Thoracic aorta (tissue), 2 donors: ENCODE measurements around the gene CCDC190. TPM values are rescaled to one million over a fixed set of nuclear protein-coding genes. Genes with fewer than 3 reads are reported as not detected.

Source experiments
- ATAC-seq: fragments of 150-250 bp; one replicate; pipeline ENCODE4 v1.8.0; 2017; ENCODE audit warnings: low read depth; ENCODE audit not compliant: insufficient number of reproducible peaks, low FRiP score
- DNase-seq: peaks from one replicate; pipeline ENCODE4 v3.0.0-alpha.2; 2020; ENCODE audit warnings: low spot score
- H3K27ac ChIP-seq, 2 donors: fragments of 200-600 bp; sonication (generic); 1 replicate in 1 of 2; 2 replicates in 1 of 2; pipeline ENCODE4 v1.5.1; 2016; ENCODE audit warnings: mild to moderate bottlenecking in 2 of 2, moderate library complexity in 2 of 2
- H3K27me3 ChIP-seq: fragments of 200-600 bp; sonication (generic); replicated peaks from 2 replicates; pipeline ENCODE4 v1.6.0; 2016; ENCODE audit warnings: mild to moderate bottlenecking; ENCODE audit not compliant: insufficient read depth
- H3K36me3 ChIP-seq: fragments of 200-600 bp; sonication (generic); one replicate; pipeline ENCODE4 v1.5.1; 2016
- H3K4me1 ChIP-seq, 2 donors: fragments of 200-600 bp; sonication (generic); 1 replicate in 1 of 2; 2 replicates in 1 of 2; pipeline versions ENCODE4 v1.5.1 to v1.6.0; 2016; ENCODE audit warnings: low read depth in 2 of 2, mild to moderate bottlenecking in 1 of 2; ENCODE audit not compliant: control insufficient read depth in 1 of 2
- H3K4me3 ChIP-seq: fragments of 200-600 bp; sonication (generic); 2 replicates; pipeline ENCODE4 v1.5.1; 2016; ENCODE audit warnings: mild to moderate bottlenecking
- H3K9me3 ChIP-seq: fragments of 200-600 bp; sonication (generic); 2 replicates; pipeline ENCODE4 v1.5.1; 2016
- total RNA-seq, 2 donors: library from RNA; depleted of rRNA; stranded (reverse); fragments of >200 nt; gene quantifications; one replicate each; pipeline versions ENCODE4 v1.1.0 to v1.2.3, GENCODE V29; 2016
- TF ChIP-seq, protein P1 (sequence below): fragments of 200-600 bp; sonication (generic); IDR thresholded peaks from one replicate; pipeline ENCODE4 v1.5.1; 2019; ENCODE audit warnings: antibody characterized with exemption

CCDC190 gene
- total RNA-seq, 2 donors from 2014 or later, result 15.6 TPM; not detected in 1

DNA sequence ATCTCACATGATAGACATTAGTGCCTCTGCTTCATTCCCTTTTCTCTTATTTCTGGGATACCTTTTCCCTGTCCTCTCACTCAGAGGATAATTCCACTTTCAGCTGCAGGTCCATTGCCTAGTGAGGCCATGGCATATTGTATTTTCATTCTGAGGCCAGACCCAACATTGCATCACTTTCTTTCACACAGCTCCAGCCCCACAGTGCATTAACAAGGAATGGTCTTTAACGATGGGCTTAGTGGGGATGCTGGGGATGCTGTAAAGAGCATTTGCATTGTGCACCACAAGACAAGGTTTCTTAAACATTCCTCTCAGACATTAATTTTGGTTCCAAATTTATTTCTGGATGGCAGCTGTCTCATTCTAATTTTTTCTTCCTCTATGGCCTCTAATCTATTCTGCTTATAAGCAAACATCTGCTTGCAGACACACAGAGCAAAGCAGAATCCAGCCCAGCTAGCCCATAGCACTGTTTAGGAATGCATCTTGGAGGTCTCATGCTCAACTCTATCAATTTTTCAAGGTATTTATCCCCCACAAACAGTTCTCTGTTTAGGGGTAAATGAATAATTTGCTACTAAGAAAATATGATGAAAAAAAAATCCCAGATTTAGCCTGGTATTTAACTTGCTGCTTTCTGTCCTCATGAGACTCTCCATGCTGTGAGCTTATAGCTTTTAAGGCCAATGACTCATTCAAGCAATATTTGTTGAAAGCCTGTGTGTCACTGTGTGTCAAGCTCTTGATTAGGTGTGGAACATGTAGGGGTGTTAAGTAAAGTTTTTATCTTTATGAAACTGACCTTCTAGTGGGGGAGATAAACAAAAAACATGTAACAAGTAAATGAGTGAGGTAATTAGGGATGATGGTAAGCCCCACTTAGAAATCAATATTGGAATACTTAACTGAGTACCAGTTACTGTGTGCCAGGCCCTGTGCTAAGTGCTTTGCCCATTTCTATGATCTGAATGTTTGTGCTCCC is 44.5 kb upstream of the CCDC190 start:
- H3K27ac ChIP-seq, result no peak overlapping the region

DNA sequence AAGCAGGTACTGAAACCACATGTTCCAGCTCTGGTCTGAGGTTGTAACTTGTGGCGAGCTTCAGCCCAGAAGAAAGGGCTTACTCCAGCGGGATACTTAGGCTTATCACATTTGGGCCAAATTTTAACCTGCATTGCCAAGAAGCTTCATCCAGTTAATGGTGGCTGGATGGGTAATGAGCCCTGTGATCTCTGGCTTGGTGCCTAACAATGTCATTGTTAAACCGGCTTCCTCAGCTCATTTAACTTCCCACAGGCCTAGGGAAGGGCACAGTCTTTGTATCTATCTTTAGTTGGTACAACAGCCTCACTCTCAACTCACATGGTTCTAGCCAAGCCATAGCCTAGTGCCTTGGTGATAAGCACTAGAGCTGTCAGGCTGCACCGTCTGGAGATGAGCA is 43.6 kb upstream of the CCDC190 start:
- H3K27ac ChIP-seq, result no peak overlapping the region
- peaks cover 8 to 28% of the 10 kb centered on the region in 2 donors for H3K4me1 ChIP-seq
- H3K9me3 ChIP-seq, result no peaks in the 10 kb centered on the region
- H3K36me3 ChIP-seq, result no peaks in the 10 kb centered on the region
- ATAC-seq, result no peak
- DNase-seq, result no peak
- H3K4me3 ChIP-seq, result no peak overlapping the region
- H3K27me3 ChIP-seq, result no peaks in the 10 kb centered on the region
- TF ChIP-seq, protein P1, sequence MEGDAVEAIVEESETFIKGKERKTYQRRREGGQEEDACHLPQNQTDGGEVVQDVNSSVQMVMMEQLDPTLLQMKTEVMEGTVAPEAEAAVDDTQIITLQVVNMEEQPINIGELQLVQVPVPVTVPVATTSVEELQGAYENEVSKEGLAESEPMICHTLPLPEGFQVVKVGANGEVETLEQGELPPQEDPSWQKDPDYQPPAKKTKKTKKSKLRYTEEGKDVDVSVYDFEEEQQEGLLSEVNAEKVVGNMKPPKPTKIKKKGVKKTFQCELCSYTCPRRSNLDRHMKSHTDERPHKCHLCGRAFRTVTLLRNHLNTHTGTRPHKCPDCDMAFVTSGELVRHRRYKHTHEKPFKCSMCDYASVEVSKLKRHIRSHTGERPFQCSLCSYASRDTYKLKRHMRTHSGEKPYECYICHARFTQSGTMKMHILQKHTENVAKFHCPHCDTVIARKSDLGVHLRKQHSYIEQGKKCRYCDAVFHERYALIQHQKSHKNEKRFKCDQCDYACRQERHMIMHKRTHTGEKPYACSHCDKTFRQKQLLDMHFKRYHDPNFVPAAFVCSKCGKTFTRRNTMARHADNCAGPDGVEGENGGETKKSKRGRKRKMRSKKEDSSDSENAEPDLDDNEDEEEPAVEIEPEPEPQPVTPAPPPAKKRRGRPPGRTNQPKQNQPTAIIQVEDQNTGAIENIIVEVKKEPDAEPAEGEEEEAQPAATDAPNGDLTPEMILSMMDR, result no peak

More for the DNA sequence above, 44.5 kb upstream of the CCDC190 start:
- no peaks in the 10 kb centered on the region for H3K9me3 ChIP-seq
- H3K36me3 ChIP-seq, result no peaks in the 10 kb centered on the region
- TF ChIP-seq, protein P1, result no peak
- no peak for DNase-seq
- H3K4me3 ChIP-seq, result no peak overlapping the region
- no peaks in the 10 kb centered on the region for H3K27me3 ChIP-seq
- H3K4me1 ChIP-seq, result peaks cover 7 to 28% of the 10 kb centered on the region in 2 donors
- no peak for ATAC-seq

DNA sequence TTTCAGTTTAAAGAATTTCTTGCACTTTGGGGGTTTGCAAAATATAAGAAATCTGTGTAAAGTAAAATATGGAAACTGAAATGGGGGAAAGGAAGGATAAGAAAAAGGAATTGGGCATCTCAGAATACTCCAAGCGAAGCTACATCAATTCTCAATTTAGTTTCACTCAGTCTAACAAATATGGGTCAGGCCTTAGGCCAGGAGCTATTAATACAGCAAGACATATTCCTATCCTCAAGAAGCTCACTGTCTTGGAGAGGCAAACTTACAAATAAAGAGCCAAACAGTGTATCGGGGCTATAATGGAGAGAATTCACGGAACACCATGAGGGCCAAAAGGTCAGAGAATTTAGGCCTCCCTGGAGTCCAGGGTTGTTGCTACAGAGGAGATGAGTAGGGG is 43.0 kb upstream of the CCDC190 start:
- Histone ChIP-seq H3K36me3 (no peaks in the 10 kb centered on the region), H3K4me1 (peaks cover 10 to 24% of the 10 kb centered on the region in 2 donors), H3K27ac (no peak overlapping the region), H3K4me3 (no peak overlapping the region), H3K9me3 (no peaks in the 10 kb centered on the region), H3K27me3 (no peaks in the 10 kb centered on the region)
- ATAC-seq (no peak), DNase-seq (no peak)
- TF ChIP-seq, protein P1, result no peak

DNA sequence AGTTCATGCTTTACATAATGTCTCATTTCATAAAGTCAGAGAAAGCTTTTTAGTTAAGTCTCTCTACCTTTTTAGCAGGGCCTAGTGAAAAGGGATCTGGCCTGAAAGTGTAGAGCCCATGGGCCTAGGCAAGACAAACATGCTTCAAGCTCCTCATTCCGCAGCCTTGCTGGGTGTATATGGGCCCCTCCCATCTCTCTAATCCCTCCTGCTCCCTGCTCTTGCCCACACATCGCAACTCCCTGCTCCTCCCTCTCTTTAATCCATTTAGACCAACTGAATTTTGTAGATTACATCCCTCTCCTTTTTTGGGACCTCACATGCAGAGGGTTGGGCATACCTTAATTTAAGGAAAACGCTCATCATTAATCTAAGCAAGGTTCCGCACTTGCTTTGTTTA is 42.3 kb upstream of the CCDC190 start:
- H3K27ac ChIP-seq, result no peak overlapping the region
- peaks cover 3 to 16% of the 10 kb centered on the region in 2 donors for H3K4me1 ChIP-seq
- ATAC-seq (no peak), DNase-seq (no peak)
- H3K36me3 ChIP-seq, result no peaks in the 10 kb centered on the region
- no peaks in the 10 kb centered on the region for H3K9me3 ChIP-seq
- no peak overlapping the region for H3K4me3 ChIP-seq
- TF ChIP-seq, protein P1, result no peak
- no peaks in the 10 kb centered on the region for H3K27me3 ChIP-seq

DNA sequence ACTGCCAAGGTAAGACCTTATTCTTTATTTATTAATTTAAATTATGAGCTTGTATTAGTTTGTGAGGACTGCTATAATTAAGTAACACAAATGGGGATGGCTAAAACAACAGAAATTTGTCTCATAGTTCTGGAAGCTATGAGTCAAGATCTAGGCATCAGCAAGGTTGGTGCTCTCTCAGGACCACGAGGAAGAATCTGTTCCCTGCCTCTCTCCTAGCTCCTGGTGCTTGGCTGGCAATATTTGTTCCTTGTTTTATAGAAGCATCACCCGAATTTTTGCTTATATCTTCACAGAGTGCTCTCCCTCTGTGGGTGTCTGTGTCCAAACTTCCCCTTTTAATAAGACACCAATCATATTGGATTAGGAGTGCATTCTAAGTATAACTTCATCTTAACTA is 41.4 kb upstream of the CCDC190 start:
- no peak for ATAC-seq
- no peak overlapping the region for H3K4me3 ChIP-seq

More for the DNA sequence above, 41.4 kb upstream of the CCDC190 start:
- H3K4me1 ChIP-seq, result peaks cover 3 to 15% of the 10 kb centered on the region in 2 donors
- TF ChIP-seq, protein P1, result no peak
- no peaks in the 10 kb centered on the region for H3K27me3 ChIP-seq
- H3K9me3 ChIP-seq, result no peaks in the 10 kb centered on the region
- H3K27ac ChIP-seq, result no peak overlapping the region
- DNase-seq, result no peak
- no peaks in the 10 kb centered on the region for H3K36me3 ChIP-seq
